MM.1S (cell line): Measurements from ENCODE around the gene CCDC154.

Experiments
- DNase-seq: peaks from one replicate; pipeline ENCODE4 v3.0.0-alpha.2; 2015
- H2AFZ ChIP-seq: fragments of 300-600 bp; sonication (generic); 2 replicates; pipeline ENCODE4 v1.6.0; 2016; ENCODE audit warnings: antibody characterized with exemption, low read length
- H3F3A ChIP-seq: fragments of 300-600 bp; sonication (generic); 2 replicates; pipeline ENCODE4 v1.6.1; 2016; ENCODE audit warnings: mild to moderate bottlenecking, antibody characterized with exemption, low read length, moderate library complexity, mixed read lengths; ENCODE audit not compliant: insufficient read depth
- H3K27ac ChIP-seq: fragments of 300-600 bp; sonication (generic); 2 replicates; pipeline ENCODE4 v1.5.1; 2016; ENCODE audit warnings: mild to moderate bottlenecking, low read length
- H3K27me3 ChIP-seq: fragments of 300-600 bp; sonication (generic); replicated peaks from 2 replicates; pipeline ENCODE4 v1.6.0; 2016; ENCODE audit warnings: low read length; ENCODE audit not compliant: insufficient read depth
- H3K36me3 ChIP-seq: fragments of 300-600 bp; sonication (generic); replicated peaks from 2 replicates; pipeline ENCODE4 v1.6.1; 2016; ENCODE audit warnings: mild to moderate bottlenecking, low read length, mixed read lengths; ENCODE audit not compliant: insufficient read depth
- H3K4me1 ChIP-seq: fragments of 300-600 bp; sonication (generic); 2 replicates; pipeline ENCODE4 v1.6.1; 2016; ENCODE audit warnings: low read length, mixed read lengths
- H3K4me2 ChIP-seq: fragments of 300-600 bp; sonication (generic); 2 replicates; pipeline ENCODE4 v1.6.0; 2016; ENCODE audit warnings: low read depth, low read length
- H3K4me3 ChIP-seq: fragments of 300-600 bp; sonication (generic); 2 replicates; pipeline ENCODE4 v1.5.1; 2016; ENCODE audit warnings: low read length, mixed read lengths
- H3K79me2 ChIP-seq: fragments of 300-600 bp; sonication (generic); 2 replicates; pipeline ENCODE4 v1.6.1; 2016; ENCODE audit warnings: mixed run types, low read length, mixed read lengths
- H3K9ac ChIP-seq: fragments of 300-600 bp; sonication (generic); 2 replicates; pipeline ENCODE4 v1.6.1; 2016; ENCODE audit warnings: low read length, mixed read lengths
- H3K9me2 ChIP-seq: fragments of 300-600 bp; sonication (generic); replicated peaks from 2 replicates; pipeline ENCODE4 v1.6.1; 2016; ENCODE audit warnings: mild to moderate bottlenecking, low read length, mixed read lengths; ENCODE audit not compliant: insufficient read depth
- H3K9me3 ChIP-seq: fragments of 300-600 bp; sonication (generic); replicated peaks from 2 replicates; pipeline ENCODE4 v1.6.1; 2016; ENCODE audit warnings: mild to moderate bottlenecking, low read length, mixed read lengths; ENCODE audit not compliant: insufficient read depth
- H4K20me1 ChIP-seq: fragments of 300-600 bp; sonication (generic); 2 replicates; pipeline ENCODE4 v1.6.1; 2016; ENCODE audit warnings: mild to moderate bottlenecking, low read length, moderate library complexity, mixed read lengths; ENCODE audit not compliant: insufficient read depth
- CTCF ChIP-seq: fragments of 300-600 bp; sonication (generic); IDR thresholded peaks from 2 replicates; pipeline ENCODE4 v1.5.1; 2016; ENCODE audit warnings: antibody characterized with exemption, low read length, mixed read lengths
- EZH2 ChIP-seq: fragments of 300-600 bp; sonication (generic); optimal IDR thresholded peaks from 2 replicates; pipeline ENCODE3; 2017; ENCODE audit warnings: low read depth, mild to moderate bottlenecking, antibody characterized with exemption, low read length, mixed read lengths
- EZH2phosphoT487 ChIP-seq: fragments of 300-600 bp; sonication (generic); IDR thresholded peaks from 2 replicates; pipeline ENCODE4 v1.6.1; 2018; ENCODE audit warnings: antibody characterized with exemption, low read length

Gene CCDC154

GRCh38 chr16:1466968-1467521, 22.7 kb upstream of the CCDC154 start:
- no peaks in the 10 kb centered on the region for H3K4me1 ChIP-seq
- DNase-seq = no peak
- no peak overlapping the region for H3K27ac ChIP-seq
- H3K9me3 ChIP-seq = no peaks in the 10 kb centered on the region
- H4K20me1 ChIP-seq = no peaks in the 10 kb centered on the region
- H3K4me3 ChIP-seq = no peak overlapping the region
- no peaks in the 10 kb centered on the region for H3F3A ChIP-seq
- no peaks in the 10 kb centered on the region for H3K27me3 ChIP-seq
- H3K79me2 ChIP-seq = peaks cover 53% of the 10 kb centered on the region
- no peaks in the 10 kb centered on the region for H3K36me3 ChIP-seq
- H3K9ac ChIP-seq = no peak overlapping the region
- no peak for TF ChIP-seq CTCF
- no peak for TF ChIP-seq EZH2phosphoT487
- no peak for TF ChIP-seq EZH2
- H2AFZ ChIP-seq = no peak overlapping the region
- H3K9me2 ChIP-seq = no peaks in the 10 kb centered on the region
- no peak overlapping the region for H3K4me2 ChIP-seq

- H3K9ac ChIP-seq = no peak overlapping the region
- no peaks in the 10 kb centered on the region for H3K4me1 ChIP-seq
- H3K4me3 ChIP-seq = no peak overlapping the region
- H3K9me2 ChIP-seq = no peaks in the 10 kb centered on the region
- no peak overlapping the region for H2AFZ ChIP-seq
- H3K27me3 ChIP-seq = no peaks in the 10 kb centered on the region
- no peaks in the 10 kb centered on the region for H3F3A ChIP-seq
- H3K9me3 ChIP-seq = no peaks in the 10 kb centered on the region
- no peaks in the 10 kb centered on the region for H4K20me1 ChIP-seq
- H3K79me2 ChIP-seq = peaks cover 44% of the 10 kb centered on the region
- no peaks in the 10 kb centered on the region for H3K36me3 ChIP-seq
- TF ChIP-seq EZH2phosphoT487 (no peak), EZH2 (no peak), CTCF (no peak)
- H3K4me2 ChIP-seq = no peak overlapping the region
- H3K27ac ChIP-seq = no peak overlapping the region
- DNase-seq = no peak
Observed at GRCh38 chr16:1466054-1466453, 21.7 kb upstream of the CCDC154 start.

- peaks cover 39% of the 10 kb centered on the region for H3K79me2 ChIP-seq
- H2AFZ ChIP-seq = no peak overlapping the region
Observed at GRCh38 chr16:1465567-1465915, 21.2 kb upstream of the CCDC154 start.

More at GRCh38 chr16:1465567-1465915, 21.2 kb upstream of the CCDC154 start:
- Histone ChIP-seq H3K4me2 (no peak overlapping the region), H3K9me3 (no peaks in the 10 kb centered on the region), H3K27ac (no peak overlapping the region), H3K27me3 (no peaks in the 10 kb centered on the region), H3K4me1 (no peaks in the 10 kb centered on the region), H3K4me3 (no peak overlapping the region), H3K9me2 (no peaks in the 10 kb centered on the region), H4K20me1 (no peaks in the 10 kb centered on the region), H3K9ac (no peak overlapping the region), H3F3A (no peaks in the 10 kb centered on the region), H3K36me3 (no peaks in the 10 kb centered on the region)
- DNase-seq = no peak
- TF ChIP-seq EZH2phosphoT487 (no peak), CTCF (no peak), EZH2 (no peak)
